NCI-H526 (cell line): Measurements from ENCODE around the gene UBE2G2.

Experiments used
- DNase-seq, 2 experiments: peaks; one replicate each; lab custom pipeline; 2025; lab: John Stamatoyannopoulos, UW

UBE2G2 gene

GRCh38 chr21:44749759-44750674, 51.6 kb downstream of the UBE2G2 start:
- DNase-seq: no peak

- DNase-seq: no peak
Observed at GRCh38 chr21:44749116-44749758, 52.4 kb downstream of the UBE2G2 start.

- peak; percentile 83 to 95 for DNase-seq
Observed at GRCh38 chr21:44748621-44749020, 53.0 kb downstream of the UBE2G2 start.

- peak; percentile 14 to 62 for DNase-seq
Observed at GRCh38 chr21:44742418-44743153, 59.0 kb downstream of the UBE2G2 start.

GRCh38 chr21:44741921-44742320, 59.7 kb downstream of the UBE2G2 start:
- DNase-seq: no peak

GRCh38 chr21:44740742-44741141, 60.9 kb downstream of the UBE2G2 start:
- DNase-seq: no peak

- DNase-seq: no peak
Observed at GRCh38 chr21:44739316-44739715, 62.3 kb downstream of the UBE2G2 start.

GRCh38 chr21:44738621-44739020, 63.0 kb downstream of the UBE2G2 start:
- DNase-seq: no peak

- DNase-seq: no peak
Observed at GRCh38 chr21:44737706-44738354, 63.8 kb downstream of the UBE2G2 start.

GRCh38 chr21:44736291-44737004, 65.2 kb downstream of the UBE2G2 start:
- DNase-seq: no peak

- no peak for DNase-seq
Observed at GRCh38 chr21:44735821-44736220, 65.8 kb downstream of the UBE2G2 start.

GRCh38 chr21:44734841-44735240, 66.8 kb downstream of the UBE2G2 start:
- no peak for DNase-seq

- DNase-seq: no peak
Observed at GRCh38 chr21:44734026-44734745, 67.4 kb downstream of the UBE2G2 start.

- no peak for DNase-seq
Observed at GRCh38 chr21:44732956-44733355, 68.7 kb downstream of the UBE2G2 start.

GRCh38 chr21:44732263-44732662, 69.4 kb downstream of the UBE2G2 start:
- no peak for DNase-seq

GRCh38 chr21:44730951-44731579, 70.6 kb downstream of the UBE2G2 start:
- DNase-seq: no peak

- no peak for DNase-seq
Observed at GRCh38 chr21:44730028-44730395, 71.6 kb downstream of the UBE2G2 start.

- no peak for DNase-seq
Observed at GRCh38 chr21:44729336-44730027, 72.1 kb downstream of the UBE2G2 start.

GRCh38 chr21:44728716-44729115, 72.9 kb downstream of the UBE2G2 start:
- no peak for DNase-seq

GRCh38 chr21:44727757-44728156, 73.9 kb downstream of the UBE2G2 start:
- DNase-seq: no peak
